ENCODE data around the gene MRPS27. TPM values are rescaled to one million over a fixed set of nuclear protein-coding genes. Genes with fewer than 3 reads are reported as not detected.
A peak's percentile ranks its signal among the peaks of the same experiment; 100 is the strongest.

Gene MRPS27
- total RNA-seq, 4 donors from 2014 or later = 20.8 to 39.6 (median 24.7) TPM

GRCh38 chr5:72255237-72255636 is 64.8 kb downstream of the MRPS27 start:
- TF ChIP-seq, protein P1, sequence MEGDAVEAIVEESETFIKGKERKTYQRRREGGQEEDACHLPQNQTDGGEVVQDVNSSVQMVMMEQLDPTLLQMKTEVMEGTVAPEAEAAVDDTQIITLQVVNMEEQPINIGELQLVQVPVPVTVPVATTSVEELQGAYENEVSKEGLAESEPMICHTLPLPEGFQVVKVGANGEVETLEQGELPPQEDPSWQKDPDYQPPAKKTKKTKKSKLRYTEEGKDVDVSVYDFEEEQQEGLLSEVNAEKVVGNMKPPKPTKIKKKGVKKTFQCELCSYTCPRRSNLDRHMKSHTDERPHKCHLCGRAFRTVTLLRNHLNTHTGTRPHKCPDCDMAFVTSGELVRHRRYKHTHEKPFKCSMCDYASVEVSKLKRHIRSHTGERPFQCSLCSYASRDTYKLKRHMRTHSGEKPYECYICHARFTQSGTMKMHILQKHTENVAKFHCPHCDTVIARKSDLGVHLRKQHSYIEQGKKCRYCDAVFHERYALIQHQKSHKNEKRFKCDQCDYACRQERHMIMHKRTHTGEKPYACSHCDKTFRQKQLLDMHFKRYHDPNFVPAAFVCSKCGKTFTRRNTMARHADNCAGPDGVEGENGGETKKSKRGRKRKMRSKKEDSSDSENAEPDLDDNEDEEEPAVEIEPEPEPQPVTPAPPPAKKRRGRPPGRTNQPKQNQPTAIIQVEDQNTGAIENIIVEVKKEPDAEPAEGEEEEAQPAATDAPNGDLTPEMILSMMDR (IDR thresholded peaks at IDR 0.05) = no peak
- TF ChIP-seq POLR2A (IDR thresholded peaks at IDR 0.05) = no peak
- Histone ChIP-seq H3K27ac (no peak overlapping the region), H3K9me3 (no peaks in the 10 kb centered on the region), H3K36me3 (no peaks in the 10 kb centered on the region), H3K4me1 (no peaks in the 10 kb centered on the region), H3K4me3 (no peak overlapping the region), H3K27me3 (no peaks in the 10 kb centered on the region)
- DNase-seq = no peak

- Histone ChIP-seq H3K4me1 (peaks cover 0 to 7% (median 0%) of the 10 kb centered on the region in 4 donors), H3K36me3 (no peaks in the 10 kb centered on the region), H3K27me3 (no peaks in the 10 kb centered on the region), H3K27ac (no peak overlapping the region), H3K9me3 (no peaks in the 10 kb centered on the region), H3K4me3 (no peak overlapping the region)
- no peak for DNase-seq
- TF ChIP-seq, protein P1 (IDR thresholded peaks at IDR 0.05) = no peak
- no peak for TF ChIP-seq POLR2A (IDR thresholded peaks at IDR 0.05)
Measured at GRCh38 chr5:72252574-72253155, 67.4 kb downstream of the MRPS27 start.

GRCh38 chr5:72252008-72252407 is 68.0 kb downstream of the MRPS27 start:
- Histone ChIP-seq H3K36me3 (no peaks in the 10 kb centered on the region), H3K9me3 (no peaks in the 10 kb centered on the region), H3K27me3 (no peaks in the 10 kb centered on the region), H3K27ac (no peak overlapping the region), H3K4me3 (no peak overlapping the region), H3K4me1 (peaks cover 0 to 11% (median 0%) of the 10 kb centered on the region in 4 donors)
- DNase-seq = no peak
- no peak for TF ChIP-seq POLR2A (IDR thresholded peaks at IDR 0.05)
- TF ChIP-seq, protein P1 (IDR thresholded peaks at IDR 0.05) = no peak

DNA sequence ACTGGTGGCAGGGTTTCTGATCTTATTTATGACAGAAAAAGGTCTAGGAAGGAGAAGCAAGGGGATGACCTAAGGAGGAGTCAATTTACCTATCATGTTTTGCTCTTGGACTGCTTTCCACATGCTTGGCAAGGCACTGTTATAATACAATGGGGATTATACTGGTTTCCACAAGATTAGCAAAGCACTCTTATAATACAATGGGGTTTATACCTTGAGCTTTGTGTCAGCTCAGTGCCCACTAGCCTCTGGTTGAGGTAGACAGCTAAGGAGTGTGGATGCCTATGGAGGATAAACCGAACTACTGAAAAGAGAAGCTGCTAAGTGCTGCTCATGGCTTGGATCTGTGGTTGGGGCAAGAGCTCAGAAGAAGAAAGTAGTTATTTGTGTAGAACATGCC is 68.7 kb downstream of the MRPS27 start:
- Histone ChIP-seq H3K27me3 (no peaks in the 10 kb centered on the region), H3K9me3 (no peaks in the 10 kb centered on the region), H3K36me3 (no peaks in the 10 kb centered on the region), H3K27ac (no peak overlapping the region), H3K4me1 (peaks cover 0 to 11% (median 0%) of the 10 kb centered on the region in 4 donors), H3K4me3 (no peak overlapping the region)
- TF ChIP-seq, protein P1 (IDR thresholded peaks at IDR 0.05) = no peak
- TF ChIP-seq POLR2A (IDR thresholded peaks at IDR 0.05) = no peak
- no peak for DNase-seq

GRCh38 chr5:72248410-72248981 is 71.5 kb downstream of the MRPS27 start:
- H3K27me3 ChIP-seq = no peaks in the 10 kb centered on the region
- H3K27ac ChIP-seq = no peak overlapping the region
- TF ChIP-seq, protein P1 (IDR thresholded peaks at IDR 0.05) = no peak
- TF ChIP-seq POLR2A (IDR thresholded peaks at IDR 0.05) = no peak
- H3K4me1 ChIP-seq = peaks cover 0 to 11% (median 0%) of the 10 kb centered on the region in 4 donors
- H3K9me3 ChIP-seq = no peaks in the 10 kb centered on the region
- no peak overlapping the region for H3K4me3 ChIP-seq
- no peaks in the 10 kb centered on the region for H3K36me3 ChIP-seq
- DNase-seq = peak in 1 of 3 donors; percentile 47

All from Peyer's patch (tissue), 4 donors.